Sigmoid colon (tissue), 7 donors: ENCODE results near the gene DNAJC8. TPM values are rescaled to one million over a fixed set of nuclear protein-coding genes. Genes with fewer than 3 reads are reported as not detected.

Source experiments
- DNase-seq: peaks from one replicate; pipeline ENCODE4 v3.0.0-alpha.2; 2019
- H3K27ac ChIP-seq, 4 donors: fragments of 200-600 bp; sonication (generic); one replicate each; pipeline ENCODE4 v1.5.1; 2016 to 2019; ENCODE audit warnings: mild to moderate bottlenecking in 1 of 4
- H3K27me3 ChIP-seq, 3 donors: fragments of 200-600 bp; sonication (generic); one replicate each; pipeline ENCODE4 v1.5.1; 2019; ENCODE audit warnings: mild to moderate bottlenecking in 1 of 3
- H3K36me3 ChIP-seq, 4 donors: fragments of 200-600 bp; sonication (generic); one replicate each; pipeline ENCODE4 v1.5.1; 2016 to 2019
- H3K4me1 ChIP-seq, 4 donors: fragments of 200-600 bp; sonication (generic); one replicate each; pipeline ENCODE4 v1.5.1; 2017 to 2019
- H3K4me3 ChIP-seq, 4 donors: fragments of 200-600 bp; sonication (generic); one replicate each; pipeline ENCODE4 v1.5.1; 2017 to 2019; ENCODE audit warnings: mild to moderate bottlenecking in 2 of 4, moderate library complexity in 1 of 4
- H3K9me3 ChIP-seq, 4 donors: fragments of 200-600 bp in 3 of 4; sonication (generic) in 3 of 4; one replicate each; pipeline versions ENCODE4 v1.5.1 to v1.6.1; 2013 to 2019
- CTCF ChIP-seq, 4 experiments: fragments of 450-650 bp in 3 of 4; fragments of 200-600 bp in 1 of 4; IDR thresholded peaks; one replicate each; pipeline ENCODE4 v1.5.1; 2016 to 2019; ENCODE audit warnings: antibody characterized with exemption in 4 of 4, mild to moderate bottlenecking in 3 of 4, moderate library complexity in 2 of 4
- EP300 ChIP-seq, 4 donors: sonication (generic); formaldehyde crosslinking; IDR thresholded peaks; one replicate each; pipeline ENCODE4 v1.6.1; 2017; ENCODE audit warnings: antibody characterized with exemption in 4 of 4
- POLR2A ChIP-seq, 2 donors: fragments of 450-650 bp; IDR thresholded peaks; one replicate each; pipeline ENCODE4 v1.6.1; 2016; ENCODE audit warnings: antibody characterized with exemption in 2 of 2, mild to moderate bottlenecking in 2 of 2, moderate library complexity in 2 of 2
- POLR2AphosphoS5 ChIP-seq, 4 donors: sonication (generic); formaldehyde crosslinking; IDR thresholded peaks; one replicate each; pipeline ENCODE4 v1.6.1; 2017; ENCODE audit warnings: antibody characterized with exemption in 4 of 4
- WGBS, 2 donors: extraction: QIAGEN DNeasy Blood & Tissue Kit; methylation state at CpG; one replicate each; pipeline ENCODE4 v1.1.7; 2013; 5-methylcytosine and 5-hydroxymethylcytosine counted together
- intact Hi-C: fragments of 100-400 bp; cut with DNase I; formaldehyde crosslinking; loops from one replicate; pipeline ENCODE4 v1.15.1; 2023
- polyA plus RNA-seq, 3 donors: library from polyadenylated mRNA; stranded (reverse); fragments of 200-250 nt; gene quantifications; one replicate each; pipeline ENCODE4 v1.2.3, GENCODE V29; 2013
- total RNA-seq, 4 donors: library from RNA; depleted of rRNA; stranded (reverse); fragments of >200 nt; gene quantifications; one replicate each; pipeline ENCODE4 v1.1.0, GENCODE V29; 2016
- donor health status: healthy with polysubstance abuse.
- donor health status: Bipolar disorder and iron deficiency.
- donor health status: healthy.

Gene DNAJC8
- total and polyA plus RNA-seq, 7 donors, result 64.5 to 94.3 (median 87.8) TPM

- H3K4me1 ChIP-seq, result peaks cover 0 to 32% (median 22%) of the 10 kb centered on the region in 4 donors
- intact Hi-C loops, result loop anchor here (5.0 to 10.0 kb wide), 5 partner anchors 83 to 490 kb away; partner anchors contain the start of genes MED18, PHACTR4 and YTHDF2
- no peaks in the 10 kb centered on the region for H3K27me3 ChIP-seq
- DNase-seq, result no peak
- TF ChIP-seq EP300 (IDR thresholded peaks at IDR 0.05), result no peak
- no peak for TF ChIP-seq POLR2AphosphoS5 (IDR thresholded peaks at IDR 0.05)
- no peak for TF ChIP-seq POLR2A (IDR thresholded peaks at IDR 0.05)
- TF ChIP-seq CTCF (IDR thresholded peaks at IDR 0.05), result no peak
- H3K9me3 ChIP-seq, result no peaks in the 10 kb centered on the region
- no peak overlapping the region for H3K4me3 ChIP-seq
- WGBS, 2 donors, result 75 to 76% methylated on average over 13 of the region's 13 CpGs
- no peaks in the 10 kb centered on the region for H3K36me3 ChIP-seq
- no peak overlapping the region for H3K27ac ChIP-seq
These were observed 11.9 kb upstream of the DNAJC8 start for GRCh38 chr1:28244549-28245251.

GRCh38 chr1:28243685-28244311 is 11.0 kb upstream of the DNAJC8 start:
- WGBS, 2 donors, result 15 to 74% methylated on average over 2 of the region's 2 CpGs
- no peaks in the 10 kb centered on the region for H3K27me3 ChIP-seq
- peaks cover 0 to 23% (median 14%) of the 10 kb centered on the region in 4 donors for H3K4me1 ChIP-seq
- H3K9me3 ChIP-seq, result no peaks in the 10 kb centered on the region
- no peak for DNase-seq
- H3K27ac ChIP-seq, result no peak overlapping the region
- no peaks in the 10 kb centered on the region for H3K36me3 ChIP-seq
- TF ChIP-seq POLR2AphosphoS5 (IDR thresholded peaks at IDR 0.05), result no peak
- TF ChIP-seq EP300 (IDR thresholded peaks at IDR 0.05), result no peak
- intact Hi-C loops, result loop anchor here (10.0 kb wide), 2 partner anchors 361 to 491 kb away; partner anchors contain the start of gene YTHDF2
- H3K4me3 ChIP-seq, result no peak overlapping the region

- Histone ChIP-seq H3K9me3 (no peaks in the 10 kb centered on the region), H3K36me3 (no peaks in the 10 kb centered on the region), H3K4me3 (no peak overlapping the region), H3K27ac (no peak overlapping the region), H3K4me1 (peaks cover 0 to 18% (median 7%) of the 10 kb centered on the region in 4 donors), H3K27me3 (no peaks in the 10 kb centered on the region)
- no peak for DNase-seq
- intact Hi-C loops, result loop anchor here (10.0 kb wide), 2 partner anchors 363 to 493 kb away; partner anchors contain the start of gene YTHDF2
- TF ChIP-seq POLR2A (IDR thresholded peaks at IDR 0.05) (no peak), EP300 (IDR thresholded peaks at IDR 0.05) (no peak), POLR2AphosphoS5 (IDR thresholded peaks at IDR 0.05) (no peak), CTCF (IDR thresholded peaks at IDR 0.05) (no peak)
- WGBS, 2 donors, result 93 to 94% methylated on average over 10 of the region's 10 CpGs
These were observed 8.9 kb upstream of the DNAJC8 start for GRCh38 chr1:28241638-28242241.

GRCh38 chr1:28240024-28240423 is 7.2 kb upstream of the DNAJC8 start:
- Histone ChIP-seq H3K4me3 (no peak overlapping the region), H3K9me3 (no peaks in the 10 kb centered on the region), H3K4me1 (peaks cover 0 to 19% (median 14%) of the 10 kb centered on the region in 4 donors), H3K27ac (no peak overlapping the region), H3K27me3 (no peaks in the 10 kb centered on the region), H3K36me3 (no peaks in the 10 kb centered on the region)
- 92 to 95% methylated on average over 4 of the region's 4 CpGs for WGBS, 2 donors
- TF ChIP-seq POLR2AphosphoS5 (IDR thresholded peaks at IDR 0.05) (no peak), POLR2A (IDR thresholded peaks at IDR 0.05) (no peak), EP300 (IDR thresholded peaks at IDR 0.05) (no peak), CTCF (IDR thresholded peaks at IDR 0.05) (no peak)
- intact Hi-C loops, result loop anchor here (10.0 kb wide), 2 partner anchors 365 to 495 kb away; partner anchors contain the start of gene YTHDF2
- no peak for DNase-seq

GRCh38 chr1:28239004-28239403 is 6.2 kb upstream of the DNAJC8 start:
- Histone ChIP-seq H3K27ac (no peak overlapping the region), H3K27me3 (no peaks in the 10 kb centered on the region), H3K4me1 (peaks cover 0 to 20% (median 14%) of the 10 kb centered on the region in 4 donors), H3K4me3 (no peak overlapping the region), H3K36me3 (no peaks in the 10 kb centered on the region), H3K9me3 (no peaks in the 10 kb centered on the region)
- TF ChIP-seq POLR2AphosphoS5 (IDR thresholded peaks at IDR 0.05) (no peak), POLR2A (IDR thresholded peaks at IDR 0.05) (no peak), CTCF (IDR thresholded peaks at IDR 0.05) (no peak), EP300 (IDR thresholded peaks at IDR 0.05) (no peak)
- DNase-seq, result no peak
- intact Hi-C loops, result loop anchor here (10.0 kb wide), 2 partner anchors 266 to 346 kb away; partner anchors contain the start of gene RCC1
- WGBS, 2 donors, result 74 to 85% methylated on average over 2 of the region's 2 CpGs
